Measurements from ENCODE around the gene APBB1IP.

DNA sequence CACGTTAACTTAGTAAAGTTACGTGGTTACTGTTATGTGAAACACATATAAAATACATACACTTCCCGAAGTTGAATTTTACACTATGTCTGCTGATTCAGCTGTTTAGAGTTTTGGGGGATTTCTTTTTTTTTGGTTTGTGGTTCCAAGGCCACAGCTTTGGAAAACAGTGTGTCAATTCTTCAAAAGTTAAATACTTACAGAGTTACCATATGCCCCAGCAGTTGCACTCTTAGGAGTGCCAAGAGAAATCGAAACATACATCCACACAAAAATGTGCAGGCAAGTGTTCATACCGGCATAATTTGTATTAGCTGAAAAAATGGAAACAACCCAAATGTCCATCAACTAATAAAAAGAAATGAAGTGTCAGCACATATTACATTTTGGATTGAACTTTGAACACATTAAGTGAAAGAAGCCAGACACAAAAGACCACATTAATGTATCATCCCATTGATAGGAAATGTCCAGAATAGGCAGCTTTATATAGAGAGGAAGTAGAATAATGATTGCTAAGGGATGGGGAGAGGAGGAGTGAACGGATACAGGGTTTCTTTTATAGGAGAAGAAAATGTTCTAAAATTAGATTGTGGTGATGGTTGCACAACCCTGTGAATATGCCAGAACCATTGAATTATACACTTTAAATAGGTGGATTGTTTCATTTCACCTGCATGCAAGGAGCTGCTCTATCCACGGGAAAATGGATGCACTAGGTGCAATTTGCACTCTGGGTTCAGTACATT, 17.6 kb downstream of the APBB1IP start:
- TF ChIP-seq, protein P1, sequence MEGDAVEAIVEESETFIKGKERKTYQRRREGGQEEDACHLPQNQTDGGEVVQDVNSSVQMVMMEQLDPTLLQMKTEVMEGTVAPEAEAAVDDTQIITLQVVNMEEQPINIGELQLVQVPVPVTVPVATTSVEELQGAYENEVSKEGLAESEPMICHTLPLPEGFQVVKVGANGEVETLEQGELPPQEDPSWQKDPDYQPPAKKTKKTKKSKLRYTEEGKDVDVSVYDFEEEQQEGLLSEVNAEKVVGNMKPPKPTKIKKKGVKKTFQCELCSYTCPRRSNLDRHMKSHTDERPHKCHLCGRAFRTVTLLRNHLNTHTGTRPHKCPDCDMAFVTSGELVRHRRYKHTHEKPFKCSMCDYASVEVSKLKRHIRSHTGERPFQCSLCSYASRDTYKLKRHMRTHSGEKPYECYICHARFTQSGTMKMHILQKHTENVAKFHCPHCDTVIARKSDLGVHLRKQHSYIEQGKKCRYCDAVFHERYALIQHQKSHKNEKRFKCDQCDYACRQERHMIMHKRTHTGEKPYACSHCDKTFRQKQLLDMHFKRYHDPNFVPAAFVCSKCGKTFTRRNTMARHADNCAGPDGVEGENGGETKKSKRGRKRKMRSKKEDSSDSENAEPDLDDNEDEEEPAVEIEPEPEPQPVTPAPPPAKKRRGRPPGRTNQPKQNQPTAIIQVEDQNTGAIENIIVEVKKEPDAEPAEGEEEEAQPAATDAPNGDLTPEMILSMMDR (IDR thresholded peaks at IDR 0.05) = no peak
- TF ChIP-seq POLR2A (IDR thresholded peaks at IDR 0.05) = no peak
